ENCODE results near the gene COL13A1.

Gene COL13A1

DNA sequence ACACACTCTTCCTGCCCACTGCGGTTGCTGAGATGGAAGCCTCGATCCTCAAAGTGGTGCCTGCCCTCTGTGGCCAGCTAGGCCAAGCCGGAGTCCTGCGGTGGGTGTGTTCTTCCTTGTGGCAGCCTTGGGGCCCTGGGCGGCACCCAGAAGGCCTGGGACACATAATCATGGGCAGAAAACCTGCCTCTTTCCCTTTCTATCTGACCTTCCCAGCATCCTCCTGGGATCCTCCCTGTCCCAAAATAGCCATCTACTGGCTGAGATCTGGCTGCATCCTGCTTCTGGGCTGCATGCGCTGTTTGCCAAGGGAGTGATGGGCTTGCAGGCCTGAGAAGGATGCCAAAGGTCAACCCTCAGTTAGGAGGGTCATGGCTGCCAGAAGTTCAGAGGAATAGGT is 23.9 kb downstream of the COL13A1 start:
- DNase-seq = peak; percentile 61

DNA sequence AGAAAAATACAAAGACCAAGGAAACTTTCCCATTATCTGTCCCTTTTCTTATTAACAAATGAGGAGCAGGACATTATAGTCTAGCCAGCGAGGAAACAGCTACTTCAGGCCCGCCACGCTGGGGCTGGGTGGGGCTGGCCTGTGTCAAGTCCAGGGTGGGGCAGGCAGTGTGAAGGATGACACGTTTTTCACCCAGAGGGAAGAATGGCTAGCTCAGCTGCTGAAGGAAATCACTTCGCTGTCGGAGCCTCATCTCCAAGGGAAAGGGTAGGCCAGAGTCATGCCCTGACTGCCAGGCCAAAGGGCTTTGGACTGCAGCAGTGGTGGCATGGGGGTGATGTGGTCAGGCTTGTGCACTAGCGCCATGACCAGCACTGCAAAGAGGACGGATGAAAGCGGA is 24.4 kb downstream of the COL13A1 start:
- DNase-seq = no peak

DNA sequence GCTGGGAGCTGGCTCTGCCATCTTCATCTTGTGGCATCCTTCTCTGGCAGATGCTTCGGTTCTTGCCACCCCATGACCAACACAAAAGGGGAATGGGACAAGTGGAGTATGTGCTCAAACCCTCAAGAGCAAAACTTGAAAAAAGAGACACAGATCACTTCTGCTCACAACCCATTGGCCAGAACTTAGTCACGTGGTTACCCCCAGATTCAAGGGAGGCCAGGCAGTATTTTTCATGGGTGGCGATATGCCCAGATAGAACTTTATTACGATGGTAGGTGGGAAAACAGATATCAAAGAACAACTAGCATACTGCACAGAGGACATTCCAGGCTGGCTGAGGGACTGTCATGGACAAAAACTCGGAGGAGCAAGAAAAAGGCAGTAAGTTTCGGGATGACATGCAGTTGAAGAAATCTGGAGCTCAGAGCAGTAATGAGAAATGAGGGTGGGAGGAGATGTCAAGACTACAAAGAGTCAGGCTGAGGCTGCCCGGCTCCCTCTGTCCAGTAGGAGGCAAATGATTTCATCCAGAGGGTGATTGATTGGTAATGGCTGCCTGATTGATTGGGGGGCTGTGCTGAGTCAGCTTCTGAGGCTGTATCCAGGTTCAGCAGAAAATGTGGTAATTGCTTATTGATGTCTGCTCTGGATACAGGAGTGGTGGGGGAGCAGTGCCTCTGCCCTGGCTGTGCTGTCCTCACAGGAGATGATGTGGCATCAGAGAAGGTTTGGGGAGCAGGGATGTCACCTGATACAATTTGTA is 25.3 kb downstream of the COL13A1 start:
- DNase-seq = no peak

- no peak for DNase-seq
Measured at GRCh38 chr10:69828144-69828870, 26.6 kb downstream of the COL13A1 start.

- no peak for DNase-seq
Measured at GRCh38 chr10:69829775-69830174, 28.1 kb downstream of the COL13A1 start.

DNA sequence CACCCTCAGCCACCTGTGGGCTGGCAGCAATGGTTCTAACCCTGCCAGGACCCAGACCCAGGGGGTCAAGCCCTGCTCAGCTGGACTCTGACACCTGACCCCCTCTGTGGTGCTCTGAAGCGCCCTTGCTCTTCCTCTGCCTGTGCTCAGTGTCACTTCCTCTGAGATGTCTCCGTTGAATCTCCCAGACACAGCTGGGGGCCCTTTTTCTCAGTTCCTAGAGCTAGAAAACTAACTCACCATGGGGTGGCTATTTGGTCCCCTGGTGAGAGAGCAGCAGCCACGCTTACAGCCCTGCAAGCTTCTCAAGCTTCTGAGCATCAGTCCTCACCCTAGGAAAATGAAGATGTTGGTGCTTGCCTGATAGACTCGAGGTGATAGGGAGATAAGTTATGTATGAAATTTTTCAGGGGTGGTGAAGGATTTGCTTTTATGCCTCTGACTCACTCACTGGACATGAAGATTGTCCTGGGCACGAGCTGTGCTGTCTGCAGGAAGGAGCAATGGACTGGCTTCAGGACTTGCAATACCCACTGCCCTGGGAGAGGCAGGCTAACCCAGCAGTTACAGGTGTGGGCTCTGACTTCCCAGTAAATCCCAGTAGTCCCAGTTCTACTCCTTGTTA is 29.6 kb downstream of the COL13A1 start:
- DNase-seq = no peak

- no peak for DNase-seq
Measured at GRCh38 chr10:69835233-69835632, 33.5 kb downstream of the COL13A1 start.

- peak; percentile 53 for DNase-seq
Measured at GRCh38 chr10:69835875-69836730, 34.4 kb downstream of the COL13A1 start.

DNA sequence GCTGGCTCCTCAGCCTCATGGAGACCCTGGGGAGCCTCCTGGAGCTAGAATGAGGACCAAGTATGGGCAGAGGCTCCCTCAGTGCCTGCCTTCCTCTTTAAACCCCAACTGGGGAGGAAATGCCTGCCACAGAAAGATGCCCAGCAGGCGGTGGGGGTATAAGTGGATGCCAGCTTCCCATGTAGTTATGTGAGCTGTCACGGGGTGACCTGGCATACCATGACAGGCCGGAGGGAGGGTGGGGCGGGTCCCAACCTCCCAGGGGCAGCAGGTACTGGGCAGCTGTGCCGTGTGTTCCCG is 35.0 kb downstream of the COL13A1 start:
- no peak for DNase-seq

GRCh38 chr10:69837261-69837660 is 35.6 kb downstream of the COL13A1 start:
- no peak for DNase-seq

DNA sequence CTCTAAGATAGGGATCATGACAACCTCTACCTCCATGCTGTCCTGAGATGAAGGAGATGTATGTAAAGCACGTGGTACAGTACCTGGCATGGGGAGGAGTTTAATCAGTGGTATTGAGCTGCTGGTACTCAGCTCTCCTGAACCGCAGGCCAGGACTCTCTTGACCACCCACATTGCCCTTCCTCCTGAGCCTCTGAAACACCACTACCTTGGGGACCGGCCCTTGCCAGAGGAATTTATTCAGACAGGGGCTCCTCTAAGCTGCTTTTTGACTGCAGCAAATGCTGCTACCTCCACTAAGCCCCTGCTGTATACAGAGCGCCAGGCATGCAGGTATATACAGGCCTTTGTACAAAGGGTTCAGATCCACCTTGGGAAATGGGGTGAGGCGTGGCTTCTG is 36.7 kb downstream of the COL13A1 start:
- no peak for DNase-seq

- DNase-seq = no peak
Measured at GRCh38 chr10:69838853-69839252, 37.1 kb downstream of the COL13A1 start.

GRCh38 chr10:69839696-69840345 is 38.1 kb downstream of the COL13A1 start:
- DNase-seq = no peak

- DNase-seq = no peak
Measured at GRCh38 chr10:69840773-69841172, 39.1 kb downstream of the COL13A1 start.

DNA sequence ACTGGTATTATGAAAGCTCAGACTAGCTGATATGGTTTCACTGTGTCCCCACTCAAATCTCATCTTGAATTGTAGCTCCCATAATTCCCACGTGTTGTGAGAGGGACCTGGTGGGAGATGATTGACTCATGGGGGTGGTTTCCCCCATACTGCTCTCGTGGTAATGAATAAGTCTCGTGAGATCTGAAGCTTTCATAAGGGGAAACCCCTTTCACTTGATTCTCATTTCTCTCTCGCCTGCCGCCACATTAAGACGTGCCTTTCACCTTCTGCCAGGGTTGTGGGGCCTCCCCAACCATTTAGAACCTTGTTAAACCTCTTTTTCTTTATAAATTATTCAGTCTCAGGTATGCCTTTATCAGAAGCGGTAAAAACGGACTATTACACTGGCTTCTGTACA is 40.3 kb downstream of the COL13A1 start:
- no peak for DNase-seq

- DNase-seq = no peak
Measured at GRCh38 chr10:69842882-69843281, 41.2 kb downstream of the COL13A1 start.

DNA sequence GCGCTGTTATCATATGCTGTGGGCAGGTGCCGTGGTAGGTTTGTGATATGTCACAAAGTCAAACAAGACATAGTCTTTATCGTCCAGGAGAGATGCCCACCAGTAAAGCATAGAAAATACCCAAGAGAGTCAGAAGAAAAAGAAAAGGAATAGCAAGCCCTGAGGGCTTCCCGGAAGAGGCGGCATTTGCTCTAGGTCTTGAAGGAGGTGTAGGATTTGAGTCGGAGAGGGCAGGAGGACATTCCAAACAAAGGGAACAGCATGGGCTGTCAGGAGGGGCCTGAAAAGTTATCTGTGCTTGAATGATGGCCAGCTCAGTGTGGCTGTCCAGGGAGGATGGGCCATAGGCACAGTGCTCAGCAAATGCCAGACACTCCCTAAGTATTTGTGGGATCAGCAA is 42.2 kb downstream of the COL13A1 start:
- no peak for DNase-seq

- no peak for DNase-seq
Measured at GRCh38 chr10:69844698-69845097, 43.0 kb downstream of the COL13A1 start.

DNA sequence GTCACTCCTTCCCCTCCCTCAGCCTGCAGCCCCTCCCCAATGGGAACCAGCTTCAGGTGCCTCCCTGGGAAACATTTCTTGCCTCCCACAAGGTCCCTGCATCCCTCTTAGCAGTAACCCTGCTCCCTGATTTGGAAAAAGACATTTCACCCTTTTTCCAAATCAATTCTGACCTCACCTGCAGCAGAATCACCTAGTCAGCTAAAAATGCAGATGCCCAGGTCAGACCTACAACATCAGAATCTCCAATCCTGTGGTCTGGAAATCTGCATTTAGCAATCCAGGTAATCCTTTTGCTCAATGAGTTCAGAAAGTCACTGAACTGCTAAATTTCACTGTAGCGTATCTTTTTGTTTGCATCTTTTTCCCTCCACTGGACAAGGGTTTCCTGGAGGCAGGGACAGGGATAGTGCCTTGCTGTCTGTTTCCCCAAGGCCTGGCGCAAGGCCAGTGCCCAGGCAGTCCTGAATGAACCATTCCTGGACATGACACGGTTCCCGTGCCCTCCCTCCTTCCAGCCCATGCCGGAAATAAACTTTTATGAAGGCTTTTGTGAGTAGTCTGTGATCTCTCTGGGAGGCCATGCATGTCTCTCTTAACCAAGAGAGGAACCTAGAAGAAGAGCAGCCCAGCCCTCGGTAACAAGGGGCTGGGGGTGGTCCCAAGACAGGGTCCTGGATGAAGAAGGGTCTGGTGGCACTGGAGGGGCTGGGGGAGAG is 44.0 kb downstream of the COL13A1 start:
- DNase-seq = peak; percentile 54

GRCh38 chr10:69846293-69846921 is 44.7 kb downstream of the COL13A1 start:
- peak; percentile 58 for DNase-seq

DNA sequence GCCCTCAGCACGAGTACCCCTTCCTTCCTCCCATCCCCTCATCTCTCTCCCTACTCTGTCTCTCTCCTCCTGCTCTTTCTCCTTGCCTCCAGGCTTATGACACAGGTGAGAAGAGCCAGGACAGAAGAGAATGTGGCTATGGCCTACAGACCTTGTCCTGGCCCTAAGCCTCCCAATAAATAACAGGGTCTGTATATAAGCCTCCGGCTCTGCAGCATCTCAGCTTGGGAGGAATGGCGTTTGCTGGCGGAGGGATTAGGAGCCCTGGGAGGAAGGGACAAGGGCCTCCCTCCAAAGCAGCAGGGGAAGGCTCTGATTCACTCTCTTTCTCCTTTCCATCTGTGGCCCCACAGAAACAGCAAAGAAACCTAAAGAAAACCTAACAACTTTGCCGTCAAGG is 45.8 kb downstream of the COL13A1 start:
- DNase-seq = no peak

- DNase-seq = no peak
Measured at GRCh38 chr10:69847883-69848282, 46.2 kb downstream of the COL13A1 start.
